Spleen (tissue), 11 donors: ENCODE measurements around the gene ITGB5. TPM values are rescaled to one million over a fixed set of nuclear protein-coding genes. Genes with fewer than 3 reads are reported as not detected.

ENCODE experiments used
- DNase-seq: peaks from one replicate; pipeline ENCODE4 v3.0.0-alpha.2; 2020
- H3K27ac ChIP-seq, 8 donors: fragments of 200-600 bp; sonication (generic) in 7 of 8; 1 replicate in 4 of 8; 2 replicates in 4 of 8; pipeline versions ENCODE4 v1.5.0 to v1.8.0; 2016 to 2021; ENCODE audit warnings: inconsistent platforms in 4 of 8, mild to moderate bottlenecking in 4 of 8, moderate library complexity in 1 of 8
- H3K27me3 ChIP-seq, 7 donors: fragments of 200-600 bp; sonication (generic) in 6 of 7; replicated peaks in 1 of 7; 1 replicate in 4 of 7; 2 replicates in 3 of 7; pipeline versions ENCODE4 v1.5.0 to v1.8.0; 2016 to 2021; ENCODE audit warnings: inconsistent platforms in 3 of 7, mild to moderate bottlenecking in 1 of 7
- H3K36me3 ChIP-seq, 6 donors: fragments of 200-600 bp; sonication (generic) in 5 of 6; 1 replicate in 4 of 6; 2 replicates in 2 of 6; pipeline versions ENCODE4 v1.5.0 to v1.8.0; 2016 to 2021; ENCODE audit warnings: inconsistent platforms in 2 of 6
- H3K4me1 ChIP-seq, 6 donors: fragments of 200-600 bp; sonication (generic) in 5 of 6; 1 replicate in 3 of 6; 2 replicates in 3 of 6; pipeline versions ENCODE4 v1.5.0 to v1.8.0; 2016 to 2021; ENCODE audit warnings: inconsistent platforms in 3 of 6
- H3K4me3 ChIP-seq, 8 donors: fragments of 200-600 bp; sonication (generic) in 7 of 8; 1 replicate in 4 of 8; 2 replicates in 4 of 8; pipeline versions ENCODE4 v1.5.0 to v1.8.0; 2016 to 2021; ENCODE audit warnings: inconsistent platforms in 4 of 8, mild to moderate bottlenecking in 4 of 8, moderate library complexity in 2 of 8
- H3K9me3 ChIP-seq, 8 donors: fragments of 200-600 bp; sonication (generic) in 7 of 8; 1 replicate in 4 of 8; 2 replicates in 4 of 8; pipeline versions ENCODE4 v1.5.0 to v1.8.0; 2016 to 2021; ENCODE audit warnings: inconsistent platforms in 4 of 8
- CTCF ChIP-seq, 11 experiments: fragments of 200-600 bp in 7 of 11; fragments of 450-650 bp in 4 of 11; sonication (generic) in 4 of 11; IDR thresholded peaks in 8 of 11; conservative IDR thresholded peaks in 3 of 11; 1 replicate in 7 of 11; 2 replicates in 4 of 11; pipeline versions ENCODE4 v1.4.0 to v1.8.0; 2016 to 2021; ENCODE audit warnings: antibody characterized with exemption in 11 of 11, inconsistent platforms in 4 of 11, mild to moderate bottlenecking in 1 of 11
- POLR2A ChIP-seq, 3 donors: fragments of 450-650 bp; IDR thresholded peaks; one replicate each; pipeline ENCODE4 v1.5.1; 2017; ENCODE audit warnings: antibody characterized with exemption in 3 of 3, mild to moderate bottlenecking in 1 of 3
- POLR2AphosphoS5 ChIP-seq, 3 donors: sonication (generic); formaldehyde crosslinking; IDR thresholded peaks; one replicate each; pipeline ENCODE4 v1.5.1; 2017; ENCODE audit warnings: antibody characterized with exemption in 3 of 3
- WGBS, 5 donors: extraction: QIAGEN DNeasy Blood & Tissue Kit in 3 of 5; methylation state at CpG; one replicate each; pipeline versions ENCODE4 v1.1.5 to v1.1.7; 2013 to 2018; 5-methylcytosine and 5-hydroxymethylcytosine counted together
- intact Hi-C: fragments of 100-400 bp; cut with DNase I; formaldehyde crosslinking; loops from one replicate; pipeline ENCODE4 v1.15.0; 2023; ENCODE audit warnings: low total_unique reads
- polyA plus RNA-seq, 3 donors: library from polyadenylated mRNA; stranded (reverse); fragments of 200-250 nt; gene quantifications; one replicate each; pipeline ENCODE4 v1.2.1, GENCODE V29; 2013
- total RNA-seq, 7 donors: library from RNA; depleted of rRNA in 3 of 7; stranded (reverse); fragments of >200 nt in 3 of 7; fragmentation: NEBNext Ultra II Directional in 4 of 7; extraction: Animal tissue kit (Norgen Biotek cat#: 25700) in 4 of 7; gene quantifications; one replicate each; pipeline versions ENCODE4 v1.1.0 to v1.2.1, GENCODE V29; 2016 to 2021
- donor health status: healthy with polysubstance abuse.
- donor health status: DM: no; HTN: no; CAD: no; lungs with moderate emphysema.
- donor health status: DM: no; HTN: no; CAD: no.
- donor health status: Bipolar disorder and iron deficiency.
- donor health status: healthy.
- donor health status: DM: no; HTN: no; CAD: no.
- donor health status: DM: yes; HTN: yes; CAD: no.

Gene ITGB5
- total and polyA plus RNA-seq, 10 donors = 7.4 to 227 (median 108) TPM

- Histone ChIP-seq H3K4me1 (peaks cover 13 to 61% (median 40%) of the 10 kb centered on the region in 6 donors), H3K27me3 (peaks cover 0 to 53% (median 14%) of the 10 kb centered on the region in 7 donors), H3K4me3 (peak overlapping the region in 1 of 8 donors; percentile 72), H3K36me3 (no peaks in the 10 kb centered on the region), H3K27ac (peak overlapping the region in 2 of 8 donors; percentile 3 to 86), H3K9me3 (no peaks in the 10 kb centered on the region)
- no peak for TF ChIP-seq POLR2A (IDR thresholded peaks at IDR 0.05)
- no peak for TF ChIP-seq CTCF (IDR thresholded peaks at IDR 0.05 in 8 of 11, conservative IDR thresholded peaks at IDR 0.05 in 3 of 11)
- TF ChIP-seq POLR2AphosphoS5 (IDR thresholded peaks at IDR 0.05) = no peak
- intact Hi-C loops = no loop called here
- no peak for DNase-seq
- WGBS, 5 donors = 58 to 73% (median 67%) methylated on average over 7 of the region's 7 CpGs
Observed at GRCh38 chr3:124884474-124885101, 2.6 kb downstream of the ITGB5 start.

- no peaks in the 10 kb centered on the region for H3K9me3 ChIP-seq
- intact Hi-C loops = no loop called here
- no peak overlapping the region for H3K27ac ChIP-seq
- H3K4me3 ChIP-seq = no peak overlapping the region
- TF ChIP-seq POLR2AphosphoS5 (IDR thresholded peaks at IDR 0.05) (no peak), CTCF (IDR thresholded peaks at IDR 0.05 in 8 of 11, conservative IDR thresholded peaks at IDR 0.05 in 3 of 11) (no peak)
- no peaks in the 10 kb centered on the region for H3K36me3 ChIP-seq
- 62 to 85% (median 78%) methylated on average over 6 to 7 of the region's 7 CpGs for WGBS, 5 donors
- H3K27me3 ChIP-seq = peaks cover 0 to 48% (median 14%) of the 10 kb centered on the region in 7 donors
- peaks cover 18 to 68% (median 47%) of the 10 kb centered on the region in 6 donors for H3K4me1 ChIP-seq
- DNase-seq = no peak
Observed at GRCh38 chr3:124883766-124884473, 3.2 kb downstream of the ITGB5 start.

- intact Hi-C loops = no loop called here
Observed at GRCh38 chr3:124882816-124883747, 4.1 kb downstream of the ITGB5 start.

More at GRCh38 chr3:124882816-124883747, 4.1 kb downstream of the ITGB5 start:
- TF ChIP-seq POLR2AphosphoS5 (IDR thresholded peaks at IDR 0.05) (no peak), POLR2A (IDR thresholded peaks at IDR 0.05) (no peak), CTCF (IDR thresholded peaks at IDR 0.05 in 8 of 11, conservative IDR thresholded peaks at IDR 0.05 in 3 of 11) (no peak)
- peaks cover 19 to 74% (median 54%) of the 10 kb centered on the region in 6 donors for H3K4me1 ChIP-seq
- H3K9me3 ChIP-seq = no peaks in the 10 kb centered on the region
- no peak overlapping the region for H3K27ac ChIP-seq
- WGBS, 5 donors = 78 to 90% (median 85%) methylated on average over 13 of the region's 13 CpGs
- H3K4me3 ChIP-seq = no peak overlapping the region
- H3K36me3 ChIP-seq = no peaks in the 10 kb centered on the region
- DNase-seq = no peak
- H3K27me3 ChIP-seq = peaks cover 0 to 40% (median 14%) of the 10 kb centered on the region in 7 donors
